ENCODE measurements around the gene PSMD4.

Gene PSMD4

DNA sequence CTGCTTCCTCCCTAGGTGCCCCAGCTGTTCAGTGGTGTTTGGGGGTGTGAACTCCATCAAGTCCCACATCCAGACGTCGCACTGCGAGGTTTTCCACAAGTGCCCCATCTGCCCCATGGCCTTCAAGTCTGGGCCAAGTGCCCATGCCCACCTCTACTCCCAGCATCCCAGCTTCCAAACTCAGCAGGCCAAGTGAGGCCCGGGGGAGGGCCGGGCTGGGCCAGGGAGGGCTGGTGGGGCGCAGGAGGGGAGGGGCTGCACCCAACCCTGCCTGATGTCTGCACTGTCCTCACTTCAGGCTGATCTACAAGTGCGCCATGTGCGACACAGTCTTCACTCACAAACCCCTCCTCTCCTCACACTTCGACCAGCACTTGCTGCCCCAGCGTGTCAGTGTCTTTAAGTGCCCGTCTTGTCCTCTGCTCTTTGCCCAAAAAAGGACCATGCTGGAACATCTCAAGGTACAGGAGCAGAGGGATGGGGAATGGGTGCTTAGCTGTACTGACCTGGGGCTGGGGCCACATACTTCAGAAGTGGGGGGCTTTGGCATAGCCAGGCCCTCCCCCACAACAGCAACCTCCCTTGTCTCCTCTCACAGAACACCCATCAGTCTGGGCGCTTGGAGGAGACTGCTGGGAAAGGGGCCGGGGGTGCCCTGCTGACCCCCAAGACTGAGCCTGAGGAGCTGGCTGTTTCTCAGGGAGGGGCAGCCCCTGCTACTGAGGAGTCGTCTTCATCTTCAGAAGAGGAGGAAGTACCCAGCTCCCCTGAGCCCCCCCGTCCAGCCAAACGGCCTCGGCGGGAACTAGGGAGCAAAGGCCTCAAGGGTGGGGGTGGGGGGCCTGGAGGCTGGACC, 34.8 kb downstream of the PSMD4 start:
- Histone ChIP-seq H3K9me3 (ENCODE audit: insufficient read depth, low read depth, low read length) (no peaks in the 10 kb centered on the region), H3K4me3 (ENCODE audit: low read length) (no peak overlapping the region), H3K27ac (ENCODE audit: low read length) (no peak overlapping the region), H3K4me1 (ENCODE audit: insufficient read depth, low read length) (peaks cover 2% of the 10 kb centered on the region; the same call in 1 of the 2 replicates), H3K27me3 (ENCODE audit: insufficient read depth, low read length) (no peaks in the 10 kb centered on the region), H3K36me3 (ENCODE audit: insufficient read depth, low read depth, low read length) (peaks cover 94% of the 10 kb centered on the region), H3K9ac (ENCODE audit: low read depth, low read length) (no peak overlapping the region)

DNA sequence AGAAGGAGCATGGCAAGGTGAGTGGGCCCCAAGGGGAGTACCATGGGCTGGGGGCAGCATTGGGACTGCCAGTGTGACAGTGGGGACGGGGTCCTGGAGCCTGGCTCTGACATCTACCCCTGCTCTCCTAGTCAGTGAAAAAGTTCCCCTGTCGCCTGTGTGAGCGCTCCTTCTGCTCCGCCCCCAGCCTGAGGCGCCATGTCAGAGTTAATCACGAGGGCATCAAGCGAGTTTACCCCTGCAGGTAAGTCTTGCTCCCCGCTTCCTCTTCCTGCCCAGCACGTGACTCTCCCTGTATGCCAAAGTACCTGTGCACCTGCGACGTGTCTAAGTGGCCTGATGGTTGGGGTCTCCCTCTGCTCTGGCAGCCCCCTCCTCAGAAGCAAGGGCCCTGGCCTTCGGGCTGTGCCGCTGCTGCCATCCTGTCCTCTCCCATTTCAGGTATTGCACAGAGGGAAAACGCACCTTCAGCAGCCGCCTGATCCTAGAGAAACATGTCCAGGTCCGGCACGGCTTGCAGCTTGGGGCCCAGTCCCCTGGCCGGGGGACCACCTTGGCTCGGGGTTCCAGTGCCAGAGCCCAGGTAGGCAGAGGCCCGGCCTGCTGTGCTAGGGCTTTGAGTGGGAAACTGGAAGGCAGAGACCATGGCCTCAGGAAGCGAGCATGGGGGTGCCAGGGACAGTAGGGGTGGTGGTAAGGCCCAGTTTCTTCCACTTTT, 35.6 kb downstream of the PSMD4 start:
- Histone ChIP-seq H3K4me3 (ENCODE audit: low read length) (no peak overlapping the region), H3K4me1 (ENCODE audit: insufficient read depth, low read length) (peaks cover 7% of the 10 kb centered on the region; the same call in 1 of the 2 replicates), H3K9ac (ENCODE audit: low read depth, low read length) (no peak overlapping the region), H3K27ac (ENCODE audit: low read length) (no peak overlapping the region), H3K27me3 (ENCODE audit: insufficient read depth, low read length) (no peaks in the 10 kb centered on the region), H3K36me3 (ENCODE audit: insufficient read depth, low read depth, low read length) (peaks cover 87% of the 10 kb centered on the region), H3K9me3 (ENCODE audit: insufficient read depth, low read depth, low read length) (no peaks in the 10 kb centered on the region)

DNA sequence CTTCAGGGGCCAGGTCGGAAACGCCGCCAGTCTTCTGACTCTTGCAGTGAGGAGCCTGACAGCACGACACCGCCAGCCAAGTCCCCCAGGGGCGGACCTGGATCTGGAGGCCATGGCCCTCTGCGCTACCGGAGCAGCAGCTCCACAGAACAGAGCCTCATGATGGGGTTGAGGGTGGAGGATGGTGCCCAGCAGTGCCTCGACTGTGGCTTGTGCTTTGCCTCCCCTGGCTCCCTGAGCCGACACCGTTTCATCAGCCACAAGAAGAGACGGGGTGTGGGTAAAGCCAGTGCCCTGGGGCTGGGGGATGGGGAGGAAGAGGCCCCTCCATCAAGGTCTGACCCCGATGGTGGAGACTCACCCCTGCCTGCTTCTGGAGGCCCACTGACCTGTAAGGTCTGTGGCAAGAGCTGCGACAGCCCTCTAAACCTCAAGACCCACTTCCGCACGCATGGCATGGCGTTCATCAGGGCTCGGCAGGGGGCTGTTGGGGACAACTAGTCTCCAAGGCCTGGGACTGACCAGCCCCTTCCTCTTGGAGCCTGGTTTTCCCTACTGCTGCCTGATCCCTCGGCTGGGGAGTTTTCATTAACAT, 36.3 kb downstream of the PSMD4 start:
- H3K27ac ChIP-seq (ENCODE audit: low read length) = no peak overlapping the region

DNA sequence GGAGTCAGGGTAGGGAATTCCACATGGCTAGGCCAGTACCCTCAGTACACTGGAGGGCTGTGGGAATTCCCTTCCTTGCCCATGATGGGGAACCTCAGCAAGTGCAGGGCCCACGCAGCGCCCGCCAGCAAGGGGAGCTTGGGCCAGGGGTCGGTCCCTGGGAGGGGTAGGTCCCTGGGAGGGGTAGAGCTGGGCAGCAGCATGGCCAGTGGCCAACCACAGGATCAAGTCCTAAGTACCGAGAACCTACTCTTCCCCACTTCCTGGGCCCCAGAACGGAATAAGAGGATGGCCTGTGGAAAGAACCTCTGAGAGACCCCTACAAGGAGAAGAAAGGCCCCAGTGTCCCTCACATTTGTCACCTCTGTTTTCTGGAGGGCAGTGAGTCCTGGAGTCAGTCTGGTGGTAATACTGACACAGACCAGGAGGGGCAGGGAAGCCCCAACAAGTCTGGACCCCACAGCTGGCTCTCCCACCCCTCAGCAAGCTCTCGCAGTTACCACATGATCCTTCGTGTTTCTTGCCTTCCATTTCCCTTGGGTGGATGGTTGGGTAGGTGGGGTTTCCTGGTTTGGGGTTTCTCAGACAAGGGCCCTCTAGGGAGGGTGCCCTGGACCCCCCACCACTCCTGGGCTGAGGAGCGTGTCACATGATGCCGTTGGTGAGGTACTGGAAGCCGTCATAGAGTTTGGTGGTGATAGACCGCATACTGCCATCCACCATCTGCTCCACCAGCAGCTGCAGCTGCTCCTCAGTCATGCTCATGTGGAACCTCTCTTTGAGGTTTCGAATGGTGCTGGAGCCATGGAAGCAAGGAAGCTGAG, 37.9 kb downstream of the PSMD4 start:
- H3K4me3 ChIP-seq (ENCODE audit: low read length) = no peak overlapping the region
- H3K27me3 ChIP-seq (ENCODE audit: insufficient read depth, low read length) = no peaks in the 10 kb centered on the region
- peaks cover 12% of the 10 kb centered on the region; the same call in 1 of the 2 replicates for H3K4me1 ChIP-seq (ENCODE audit: insufficient read depth, low read length)
- H3K9me3 ChIP-seq (ENCODE audit: insufficient read depth, low read depth, low read length) = no peaks in the 10 kb centered on the region
- no peak overlapping the region for H3K9ac ChIP-seq (ENCODE audit: low read depth, low read length)
- H3K36me3 ChIP-seq (ENCODE audit: insufficient read depth, low read depth, low read length) = peaks cover 81% of the 10 kb centered on the region
- no peak overlapping the region for H3K27ac ChIP-seq (ENCODE audit: low read length)

More for the DNA sequence above, 36.3 kb downstream of the PSMD4 start:
- no peak overlapping the region for H3K9ac ChIP-seq (ENCODE audit: low read depth, low read length)
- H3K36me3 ChIP-seq (ENCODE audit: insufficient read depth, low read depth, low read length) = peaks cover 85% of the 10 kb centered on the region
- H3K9me3 ChIP-seq (ENCODE audit: insufficient read depth, low read depth, low read length) = no peaks in the 10 kb centered on the region
- peaks cover 12% of the 10 kb centered on the region; the same call in 1 of the 2 replicates for H3K4me1 ChIP-seq (ENCODE audit: insufficient read depth, low read length)
- no peak overlapping the region for H3K4me3 ChIP-seq (ENCODE audit: low read length)
- no peaks in the 10 kb centered on the region for H3K27me3 ChIP-seq (ENCODE audit: insufficient read depth, low read length)

DNA sequence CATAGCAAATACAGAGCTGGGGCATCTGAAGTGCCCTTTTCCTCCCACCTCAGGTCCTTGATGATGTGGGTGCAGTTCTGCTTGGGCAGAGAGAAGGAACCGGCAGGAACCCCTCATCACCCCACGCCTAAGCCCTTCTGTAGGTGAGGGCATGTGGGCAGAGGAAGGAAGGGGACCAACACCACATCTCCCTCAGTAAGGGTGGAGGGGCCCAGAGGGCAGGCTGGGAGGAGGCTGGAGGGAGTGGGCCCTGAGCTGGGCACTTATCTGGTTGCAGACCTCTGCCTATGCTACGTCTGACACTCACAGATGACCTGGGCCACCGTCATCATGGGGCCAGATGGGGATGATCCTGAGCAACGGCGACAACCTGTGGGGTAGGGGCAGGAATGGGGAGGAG, 38.6 kb downstream of the PSMD4 start:
- peaks cover 81% of the 10 kb centered on the region for H3K36me3 ChIP-seq (ENCODE audit: insufficient read depth, low read depth, low read length)
- H3K27me3 ChIP-seq (ENCODE audit: insufficient read depth, low read length) = no peaks in the 10 kb centered on the region
- H3K9ac ChIP-seq (ENCODE audit: low read depth, low read length) = no peak overlapping the region
- no peak overlapping the region for H3K27ac ChIP-seq (ENCODE audit: low read length)
- peaks cover 12% of the 10 kb centered on the region; the same call in 1 of the 2 replicates for H3K4me1 ChIP-seq (ENCODE audit: insufficient read depth, low read length)
- no peaks in the 10 kb centered on the region for H3K9me3 ChIP-seq (ENCODE audit: insufficient read depth, low read depth, low read length)
- no peak overlapping the region for H3K4me3 ChIP-seq (ENCODE audit: low read length)

DNA sequence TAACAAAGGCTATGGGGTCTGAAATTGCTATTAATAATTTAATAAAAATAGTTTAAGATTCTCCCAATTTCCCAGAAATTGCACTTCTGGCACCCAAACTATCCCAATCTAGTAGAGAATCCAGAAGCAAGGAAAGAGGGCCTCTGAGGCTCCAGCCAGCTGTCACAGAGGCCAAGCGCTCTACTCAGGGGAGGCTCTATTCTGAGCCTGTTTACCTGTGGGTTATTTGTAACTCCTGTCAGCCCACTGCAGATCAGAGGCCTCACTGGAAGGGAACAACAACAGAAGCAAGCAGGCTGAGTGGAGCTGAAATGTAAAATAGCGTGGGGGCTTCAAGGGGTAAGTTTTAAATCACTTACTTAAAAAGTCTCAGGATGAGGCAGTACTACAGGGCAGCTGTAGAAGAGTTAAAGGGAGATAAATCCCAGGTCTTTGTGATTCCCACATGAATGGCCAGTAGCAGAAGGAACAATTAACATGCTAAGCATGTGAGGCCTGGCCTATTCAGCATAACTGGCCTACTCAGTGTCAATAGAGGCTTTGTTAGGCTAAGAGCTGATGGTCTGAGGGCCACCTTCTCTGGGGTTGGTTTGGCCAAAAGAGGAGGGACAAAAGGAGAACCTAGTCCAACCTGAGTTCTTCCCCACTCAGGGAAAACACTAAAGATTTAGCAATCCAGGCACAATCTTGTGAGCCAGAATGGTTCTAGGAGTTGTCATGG, 40.4 kb downstream of the PSMD4 start:
- no peaks in the 10 kb centered on the region for H3K9me3 ChIP-seq (ENCODE audit: insufficient read depth, low read depth, low read length)
- peaks cover 81% of the 10 kb centered on the region for H3K36me3 ChIP-seq (ENCODE audit: insufficient read depth, low read depth, low read length)
- peak overlapping the region; percentile 9; the same call in 1 of the 2 replicates for H3K4me3 ChIP-seq (ENCODE audit: low read length)
- H3K9ac ChIP-seq (ENCODE audit: low read depth, low read length) = peak overlapping the region; percentile 33; the same call in 1 of the 2 replicates
- H3K27ac ChIP-seq (ENCODE audit: low read length) = peak overlapping the region; percentile 59
- H3K27me3 ChIP-seq (ENCODE audit: insufficient read depth, low read length) = no peaks in the 10 kb centered on the region
- peaks cover 12% of the 10 kb centered on the region; the same call in 1 of the 2 replicates for H3K4me1 ChIP-seq (ENCODE audit: insufficient read depth, low read length)

DNA sequence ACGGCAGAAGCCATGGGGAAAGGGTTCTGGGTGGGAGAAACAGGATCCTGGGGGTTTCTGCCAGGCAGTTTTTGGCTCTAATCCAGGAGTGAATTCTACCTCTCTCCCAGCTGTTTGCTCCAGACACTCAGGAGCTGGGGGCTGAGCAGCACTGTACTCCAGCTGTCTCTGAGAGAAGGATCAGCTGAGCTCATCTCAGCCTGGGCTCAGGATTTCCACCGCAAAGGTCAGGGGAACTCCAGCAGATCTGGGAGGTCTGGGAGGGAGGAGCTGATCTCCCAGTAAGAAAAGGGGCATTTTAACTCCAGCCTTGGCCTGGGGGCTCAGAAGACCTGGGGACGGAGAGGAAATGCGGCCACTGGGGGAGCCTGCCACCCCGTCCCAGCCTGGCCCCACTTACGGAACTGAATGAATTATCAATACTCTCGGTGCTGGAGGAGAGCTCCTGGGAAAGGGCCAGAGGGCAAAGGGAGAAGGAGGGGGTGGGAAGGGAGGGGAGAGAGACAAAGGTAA, 55.3 kb downstream of the PSMD4 start:
- peak overlapping the region; percentile 29 for H3K27ac ChIP-seq (ENCODE audit: low read length)
- H3K36me3 ChIP-seq (ENCODE audit: insufficient read depth, low read depth, low read length) = peaks cover 79% of the 10 kb centered on the region
- no peak overlapping the region for H3K4me3 ChIP-seq (ENCODE audit: low read length)
- H3K27me3 ChIP-seq (ENCODE audit: insufficient read depth, low read length) = no peaks in the 10 kb centered on the region
- no peaks in the 10 kb centered on the region for H3K9me3 ChIP-seq (ENCODE audit: insufficient read depth, low read depth, low read length)
- H3K4me1 ChIP-seq (ENCODE audit: insufficient read depth, low read length) = peaks cover 9% of the 10 kb centered on the region
- peak overlapping the region; percentile 20 for H3K9ac ChIP-seq (ENCODE audit: low read depth, low read length)

DNA sequence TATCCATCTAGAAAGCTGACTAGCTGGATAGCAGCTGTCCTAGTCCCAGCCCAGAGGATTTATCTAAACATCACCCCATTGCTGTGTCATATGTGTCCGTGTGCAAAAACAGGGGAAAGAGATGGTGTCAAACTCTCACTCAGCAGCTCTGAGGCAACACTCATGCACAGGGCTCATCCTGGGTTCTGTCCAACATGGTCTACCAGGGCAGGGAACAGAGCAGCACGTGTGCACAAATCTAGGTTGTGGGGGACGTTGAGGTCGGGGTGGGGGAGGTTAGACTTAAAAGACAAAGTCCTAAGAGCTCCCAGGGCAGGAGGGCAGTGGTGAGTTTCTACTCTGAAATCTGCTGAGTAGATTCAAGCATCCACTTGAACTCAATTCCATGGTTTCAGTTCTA, 56.5 kb downstream of the PSMD4 start:
- Histone ChIP-seq H3K36me3 (ENCODE audit: insufficient read depth, low read depth, low read length) (peaks cover 77% of the 10 kb centered on the region), H3K27me3 (ENCODE audit: insufficient read depth, low read length) (no peaks in the 10 kb centered on the region), H3K4me1 (ENCODE audit: insufficient read depth, low read length) (peaks cover 9% of the 10 kb centered on the region), H3K9me3 (ENCODE audit: insufficient read depth, low read depth, low read length) (no peaks in the 10 kb centered on the region), H3K4me3 (ENCODE audit: low read length) (no peak overlapping the region), H3K27ac (ENCODE audit: low read length) (no peak overlapping the region), H3K9ac (ENCODE audit: low read depth, low read length) (no peak overlapping the region)

DNA sequence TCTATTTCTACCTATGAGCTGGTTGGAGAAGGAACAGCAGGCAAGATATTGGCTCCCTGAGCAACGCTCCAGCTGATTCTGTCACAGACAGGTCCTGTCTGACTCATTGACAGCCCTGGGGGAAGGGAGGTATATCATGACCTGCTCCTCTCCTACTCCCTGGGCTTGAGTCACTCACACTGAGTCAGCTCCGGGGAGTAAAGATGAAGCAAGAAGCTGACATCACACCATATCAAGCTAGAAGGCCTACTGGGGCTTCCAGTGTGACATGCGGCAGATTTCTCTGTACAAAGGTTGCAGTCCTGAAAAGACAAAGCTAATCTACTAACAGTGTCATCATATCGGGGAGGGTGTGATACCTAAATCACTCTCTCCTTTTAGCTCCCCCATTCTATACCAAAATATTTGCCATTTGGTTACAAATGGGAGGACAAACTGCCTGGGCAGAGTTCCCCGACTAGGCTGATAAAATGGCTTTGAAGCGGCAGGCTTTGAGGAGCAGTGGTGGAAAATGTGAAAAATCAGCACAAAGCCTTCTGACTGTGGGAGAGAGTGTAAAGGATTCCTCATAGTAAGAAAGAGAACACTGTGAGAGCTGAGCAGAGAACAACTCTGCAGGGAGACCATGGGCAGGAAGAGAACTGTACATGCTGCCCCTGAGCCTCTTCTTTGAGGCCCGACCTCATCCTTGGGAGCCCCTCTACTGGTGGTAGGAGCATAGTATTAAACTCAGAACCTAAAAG, 57.2 kb downstream of the PSMD4 start:
- Histone ChIP-seq H3K4me3 (ENCODE audit: low read length) (no peak overlapping the region), H3K9me3 (ENCODE audit: insufficient read depth, low read depth, low read length) (no peaks in the 10 kb centered on the region), H3K27me3 (ENCODE audit: insufficient read depth, low read length) (no peaks in the 10 kb centered on the region), H3K4me1 (ENCODE audit: insufficient read depth, low read length) (peaks cover 9% of the 10 kb centered on the region), H3K36me3 (ENCODE audit: insufficient read depth, low read depth, low read length) (peaks cover 75% of the 10 kb centered on the region), H3K27ac (ENCODE audit: low read length) (no peak overlapping the region), H3K9ac (ENCODE audit: low read depth, low read length) (no peak overlapping the region)

DNA sequence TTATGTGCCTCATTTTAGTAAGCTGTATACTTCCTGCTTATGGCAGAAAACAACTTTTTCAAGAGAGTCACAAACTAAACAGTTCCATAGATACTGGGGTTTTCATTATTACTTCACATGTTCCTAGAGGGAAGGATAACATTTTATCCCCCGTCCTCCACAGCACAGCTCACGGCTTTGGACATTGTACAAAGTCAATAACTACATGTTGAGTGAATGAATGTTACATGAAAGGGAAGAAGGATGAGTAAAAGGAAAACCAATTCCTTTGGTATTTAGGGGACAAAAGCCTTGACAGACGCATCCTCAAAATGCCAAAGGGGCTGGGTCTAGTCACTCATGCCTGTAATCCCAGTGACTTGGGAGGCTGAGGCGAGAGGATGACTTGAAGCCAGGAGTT, 57.9 kb downstream of the PSMD4 start:
- H3K36me3 ChIP-seq (ENCODE audit: insufficient read depth, low read depth, low read length) = peaks cover 68% of the 10 kb centered on the region
- no peak overlapping the region for H3K4me3 ChIP-seq (ENCODE audit: low read length)
- H3K27me3 ChIP-seq (ENCODE audit: insufficient read depth, low read length) = no peaks in the 10 kb centered on the region
- peaks cover 9% of the 10 kb centered on the region for H3K4me1 ChIP-seq (ENCODE audit: insufficient read depth, low read length)
- no peaks in the 10 kb centered on the region for H3K9me3 ChIP-seq (ENCODE audit: insufficient read depth, low read depth, low read length)
- no peak overlapping the region for H3K9ac ChIP-seq (ENCODE audit: low read depth, low read length)
- no peak overlapping the region for H3K27ac ChIP-seq (ENCODE audit: low read length)
